K562 (cell line): ENCODE results near the gene CRADD. TPM values are rescaled to one million over a fixed set of nuclear protein-coding genes. Genes with fewer than 3 reads are reported as not detected.

Experiments used
- ATAC-seq: fragments of 200-7000 bp; cut with Tn5 transposase; 3 replicates; pipeline ENCODE4 v1.9.1; 2020; ENCODE audit warnings: moderate library complexity
- BruUV-seq: library from RNA; stranded (reverse); fragments of 400-500 nt; replicated peaks from 2 replicates; lab custom pipeline; 2021; lab: Mats Ljungman, UMichigan
- CTCF ChIA-PET: fragments of 300-600 bp; formaldehyde crosslinking; extraction: SDS; loops from one replicate; lab custom pipeline; 2021; ENCODE audit warnings: low intra/inter-chr PET ratio; lab: Yijun Ruan, JAX
- POLR2A ChIA-PET: fragments of 300-600, 350-650 bp; sonication (Branson Sonifier 250); formaldehyde crosslinking; extraction: SDS; loops from one replicate; lab custom pipeline; 2021; ENCODE audit warnings: antibody characterized with exemption, inconsistent platforms; lab: Yijun Ruan, JAX
- DNase-seq, 4 experiments: peaks; one replicate each; pipeline versions ENCODE4 v3.0.0 to v3.0.0-alpha.2; 2011 to 2018; ENCODE audit warnings: low spot score in 3 of 4, mixed read lengths in 3 of 4; ENCODE audit errors: extremely low read depth in 1 of 4
- FAIRE-seq: peaks from 2 replicates; lab custom pipeline; 2011; peaks lifted over from hg19 to GRCh38; lab: Jason Lieb, UNC
- H2AFZ ChIP-seq: 2 replicates; pipeline ENCODE4 v1.6.0; 2011; ENCODE audit warnings: low read depth, low read length, control low read depth, inconsistent platforms
- H3K27ac ChIP-seq: fragments of 200-600 bp; 3 replicates; pipeline ENCODE4 v1.8.0; 2011; ENCODE audit warnings: low read depth, mild to moderate bottlenecking, control low read depth, inconsistent platforms, low read length, moderate library complexity, mixed read lengths; ENCODE audit errors: extremely low read depth
- H3K27me3 ChIP-seq, 2 experiments: fragments of 300-600 bp in 1 of 2; 2 replicates in 1 of 2; 3 replicates in 1 of 2; pipeline versions ENCODE4 v1.6.0 to v1.8.0; 2011; ENCODE audit warnings: inconsistent platforms in 2 of 2, low read length in 2 of 2, mild to moderate bottlenecking in 1 of 2, mixed read lengths in 1 of 2, moderate library complexity in 1 of 2; ENCODE audit not compliant: control insufficient read depth in 2 of 2, insufficient read depth in 2 of 2
- H3K36me3 ChIP-seq: fragments of 300-600 bp; 3 replicates; pipeline ENCODE4 v1.8.0; 2011; ENCODE audit warnings: mild to moderate bottlenecking, low read length, inconsistent platforms; ENCODE audit not compliant: control insufficient read depth, insufficient read depth
- H3K4me1 ChIP-seq, 2 experiments: fragments of 200-600 bp in 1 of 2; replicated peaks in 1 of 2; 2 replicates in 1 of 2; 3 replicates in 1 of 2; pipeline versions ENCODE4 v1.5.1 to v1.8.0; 2011; ENCODE audit warnings: inconsistent platforms in 2 of 2, low read length in 2 of 2, mild to moderate bottlenecking in 1 of 2, mixed read lengths in 1 of 2, moderate library complexity in 1 of 2; ENCODE audit not compliant: control insufficient read depth in 2 of 2, insufficient read depth in 2 of 2
- H3K4me2 ChIP-seq: 2 replicates; pipeline ENCODE4 v1.6.1; 2011; ENCODE audit warnings: low read length, control low read depth, inconsistent platforms, mixed read lengths; ENCODE audit not compliant: insufficient read depth
- H3K4me3 ChIP-seq: fragments of 200-600 bp; sonication (generic), shearing (Covaris generic); 2 replicates; pipeline ENCODE4 v1.5.1; 2016; ENCODE audit warnings: control low read depth, inconsistent platforms
- H3K79me2 ChIP-seq: fragments of 200-600 bp; 3 replicates; pipeline ENCODE4 v1.8.0; 2011; ENCODE audit warnings: low read length, inconsistent platforms; ENCODE audit not compliant: control insufficient read depth, insufficient read depth
- H3K9ac ChIP-seq, 2 experiments: 2 replicates each; pipeline versions ENCODE4 v1.6.0 to v1.6.1; 2011; ENCODE audit warnings: low read depth in 2 of 2, low read length in 2 of 2, control low read depth in 1 of 2, inconsistent platforms in 1 of 2, mild to moderate bottlenecking in 1 of 2, mixed read lengths in 1 of 2; ENCODE audit not compliant: insufficient read depth in 1 of 2
- H3K9me1 ChIP-seq: one replicate; pipeline ENCODE4 v1.6.0; 2011; ENCODE audit warnings: inconsistent platforms, mild to moderate bottlenecking, low read length, moderate library complexity; ENCODE audit not compliant: control insufficient read depth, insufficient read depth
- H3K9me3 ChIP-seq: replicated peaks from 2 replicates; pipeline ENCODE4 v1.5.1; 2011; ENCODE audit warnings: low read depth, low read length, inconsistent platforms; ENCODE audit not compliant: control insufficient read depth, insufficient read depth
- H4K20me1 ChIP-seq: replicated peaks from 2 replicates; pipeline ENCODE4 v1.6.1; 2011; ENCODE audit warnings: low read length, inconsistent platforms, mixed read lengths; ENCODE audit not compliant: control insufficient read depth, insufficient read depth
- BDP1 ChIP-seq: IDR thresholded peaks from 3 replicates; pipeline ENCODE4 v1.6.1; 2011; ENCODE audit not compliant: insufficient read length, insufficient read depth
- FOXK1 ChIP-seq: sonication (generic); formaldehyde crosslinking; IDR thresholded peaks from 2 replicates; pipeline ENCODE4 v1.8.0; 2022; ENCODE audit warnings: missing genetic modification reagents, mild to moderate bottlenecking, borderline replicate concordance
- GABPA ChIP-seq: fragments of 200-800 bp; sonication (Bioruptor generic); conservative IDR thresholded peaks from 2 replicates; pipeline ENCODE4 v1.6.1; 2016; ENCODE audit warnings: low read depth, missing genetic modification characterization, missing compliant biosample characterization
- GATA2 ChIP-seq: sonication (generic); formaldehyde crosslinking; IDR thresholded peaks from 2 replicates; pipeline ENCODE4 v1.4.0; 2020; ENCODE audit warnings: mild to moderate bottlenecking, missing genetic modification reagents
- MYNN ChIP-seq, 2 experiments: sonication (generic); formaldehyde crosslinking in 1 of 2; IDR thresholded peaks; 2 replicates each; pipeline versions ENCODE4 v1.5.0 to v1.6.1; 2016 to 2020; ENCODE audit warnings: antibody characterized with exemption in 1 of 2, missing genetic modification reagents in 1 of 2
- NBN ChIP-seq: fragments of 450-650 bp; IDR thresholded peaks from 2 replicates; pipeline ENCODE4 v1.6.1; 2016; ENCODE audit warnings: low read depth, mild to moderate bottlenecking
- PHB2 ChIP-seq: fragments of 450-650 bp; IDR thresholded peaks from 2 replicates; pipeline ENCODE4 v1.6.1; 2017; ENCODE audit warnings: low read depth
- PYGO2 ChIP-seq: fragments of 450-650 bp; IDR thresholded peaks from 2 replicates; pipeline ENCODE4 v1.6.1; 2016; ENCODE audit warnings: mild to moderate bottlenecking, missing genetic modification characterization, moderate library complexity, missing compliant biosample characterization
- SMAD2 ChIP-seq: fragments of 150-350 bp; IDR thresholded peaks from 2 replicates; pipeline ENCODE4 v1.6.1; 2014; ENCODE audit warnings: low read depth, mild to moderate bottlenecking, low read length
- SNIP1 ChIP-seq: fragments of 450-650 bp; IDR thresholded peaks from 2 replicates; pipeline ENCODE4 v1.7.1; 2017; ENCODE audit warnings: low read depth, mild to moderate bottlenecking
- ZKSCAN8 ChIP-seq: fragments of 200-800 bp; sonication (Bioruptor generic); IDR thresholded peaks from 2 replicates; pipeline ENCODE4 v1.6.1; 2016; ENCODE audit warnings: missing genetic modification characterization, missing compliant biosample characterization
- ZNF274 ChIP-seq: IDR thresholded peaks from 2 replicates; pipeline ENCODE4 v1.6.1; 2011; ENCODE audit warnings: low read depth, mild to moderate bottlenecking, low read length, moderate library complexity, borderline replicate concordance
- ZNF347 ChIP-seq: fragments of 450-650 bp; formaldehyde crosslinking; IDR thresholded peaks from 2 replicates; pipeline ENCODE4 v1.4.0; 2020; ENCODE audit warnings: low read depth, mild to moderate bottlenecking, moderate library complexity
- ZNF41 ChIP-seq: fragments of 250-450 bp; sonication (Bioruptor Pico); conservative IDR thresholded peaks from 2 replicates; pipeline ENCODE4 v1.4.0; 2020; ENCODE audit warnings: mild to moderate bottlenecking
- WGBS: fragments of 100-300 bp; shearing (Covaris generic); methylation state at CpG from one replicate; pipeline ENCODE4 v1.1.6; 2016; ENCODE audit warnings: low coverage, mixed read lengths; ENCODE audit not compliant: insufficient coverage; ENCODE audit errors: missing lambda C conversion rate; 5-methylcytosine and 5-hydroxymethylcytosine counted together
- in situ Hi-C: fragments of 300-500 bp; cut with MboI; formaldehyde crosslinking; loops from 4 replicates; pipeline ENCODE4 v1.15.0; 2018; ENCODE audit warnings: inconsistent platforms, mixed read lengths
- intact Hi-C: fragments of 100-400 bp; cut with micrococcal nuclease; formaldehyde crosslinking; loops from 2 replicates; pipeline ENCODE4 v1.14.2; 2022
- polyA plus RNA-seq, 8 experiments: library from polyadenylated mRNA; depleted of rRNA in 4 of 8; stranded (reverse) in 5 of 8; unstranded in 3 of 8; fragments of >200 nt; fragmentation: Nextera tagmentation in 2 of 8; fragmentation: Illumina TruSeq in 1 of 8; extraction: Ambion mirVana in 2 of 8; extraction: Trizol in 1 of 8; gene quantifications; 2 replicates each; pipeline versions ENCODE4 v1.2.1 to v1.2.3, GENCODE V29; 2011 to 2014; ENCODE audit warnings: inconsistent platforms in 1 of 8, missing spikeins in 1 of 8
- total RNA-seq, 7 experiments: library from RNA; depleted of rRNA in 6 of 7; stranded (reverse); fragments of >200 nt in 6 of 7; fragmentation: Illumina TruSeq in 2 of 7; extraction: Trizol in 2 of 7; gene quantifications; 2 replicates each; pipeline versions ENCODE4 v1.2.1 to v1.2.3, GENCODE V29; 2011 to 2021; ENCODE audit warnings: low replicate concordance in 1 of 7
- TF ChIP-seq, protein P1 (sequence below): fragments of 250-450 bp; sonication (Bioruptor Pico); IDR thresholded peaks from 2 replicates; pipeline ENCODE4 v1.8.0; 2021; ENCODE audit warnings: mild to moderate bottlenecking, moderate library complexity
- TF ChIP-seq, protein P2 (sequence below): fragments of 450-650 bp; IDR thresholded peaks from one replicate; pipeline ENCODE4 v1.6.1; 2018; ENCODE audit warnings: mild to moderate bottlenecking, moderate library complexity; ENCODE audit not compliant: partially characterized antibody

The CRADD gene
- total and polyA plus RNA-seq, 9 of the 15 experiments (the other 6 are each of a cell fraction or from before 2014, with no cell fraction given): 20.5 to 41.1 (median 25.9) TPM

DNA sequence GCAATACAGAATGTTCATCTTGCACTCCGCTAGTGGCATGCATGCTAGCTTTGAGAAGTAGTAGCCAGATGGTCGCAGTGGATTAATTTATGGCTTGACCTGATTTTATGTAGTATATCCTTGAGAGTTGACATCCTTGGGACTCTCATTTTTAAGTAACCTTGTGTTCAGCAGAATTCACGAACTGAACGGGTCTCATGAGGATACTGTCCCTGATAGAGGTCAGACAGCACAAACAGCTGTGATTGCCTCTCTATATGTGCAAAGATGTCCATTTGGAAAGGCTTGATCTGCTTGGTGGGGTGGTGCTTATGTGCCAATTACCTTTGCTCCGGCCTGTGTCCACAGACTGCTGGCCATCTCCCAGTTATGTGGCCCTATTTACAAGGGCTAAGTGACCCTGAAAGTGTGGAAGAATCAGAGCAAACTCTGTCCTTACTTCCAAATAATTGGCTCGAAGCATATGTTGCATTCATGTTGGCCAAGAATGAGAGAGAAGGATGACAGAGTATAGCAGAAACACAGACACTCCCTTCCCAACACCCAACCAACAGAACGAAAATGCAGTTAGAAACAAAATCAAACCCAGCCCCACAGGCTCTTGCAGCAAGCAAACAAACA is 167.1 kb downstream of the CRADD start:
- in situ Hi-C loops (no loop called here), intact Hi-C loops (no loop called here)
- Histone ChIP-seq H2AFZ (no peak overlapping the region), H3K36me3 (peaks cover 2% of the 10 kb centered on the region; the same call in 2 of the 3 replicates), H3K79me2 (no peaks in the 10 kb centered on the region), H4K20me1 (no peaks in the 10 kb centered on the region), H3K4me2 (no peak overlapping the region), H3K4me1 (peaks cover 0 to 11% of the 10 kb centered on the region in 2 experiments; a peak in 3 of 5 replicates), H3K4me3 (no peak overlapping the region), H3K27ac (no peak overlapping the region), H3K9me1 (no peaks in the 10 kb centered on the region), H3K9ac (no peak overlapping the region), H3K27me3 (no peaks in the 10 kb centered on the region), H3K9me3 (no peaks in the 10 kb centered on the region)
- TF ChIP-seq SMAD2: no peak
- no peak for TF ChIP-seq SNIP1
- no peak for TF ChIP-seq FOXK1
- TF ChIP-seq, protein P1, sequence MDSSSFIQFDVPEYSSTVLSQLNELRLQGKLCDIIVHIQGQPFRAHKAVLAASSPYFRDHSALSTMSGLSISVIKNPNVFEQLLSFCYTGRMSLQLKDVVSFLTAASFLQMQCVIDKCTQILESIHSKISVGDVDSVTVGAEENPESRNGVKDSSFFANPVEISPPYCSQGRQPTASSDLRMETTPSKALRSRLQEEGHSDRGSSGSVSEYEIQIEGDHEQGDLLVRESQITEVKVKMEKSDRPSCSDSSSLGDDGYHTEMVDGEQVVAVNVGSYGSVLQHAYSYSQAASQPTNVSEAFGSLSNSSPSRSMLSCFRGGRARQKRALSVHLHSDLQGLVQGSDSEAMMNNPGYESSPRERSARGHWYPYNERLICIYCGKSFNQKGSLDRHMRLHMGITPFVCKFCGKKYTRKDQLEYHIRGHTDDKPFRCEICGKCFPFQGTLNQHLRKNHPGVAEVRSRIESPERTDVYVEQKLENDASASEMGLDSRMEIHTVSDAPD: no peak
- no peak for TF ChIP-seq ZKSCAN8 (CRISPR knock-in tag)
- TF ChIP-seq BDP1: no peak
- TF ChIP-seq ZNF274: no peak
- TF ChIP-seq PYGO2 (tag): no peak
- TF ChIP-seq GATA2: no peak
- no peak for TF ChIP-seq ZNF347 (CRISPR knock-in tag)
- no peak for TF ChIP-seq ZNF41 (CRISPR knock-in tag)
- TF ChIP-seq, protein P2, sequence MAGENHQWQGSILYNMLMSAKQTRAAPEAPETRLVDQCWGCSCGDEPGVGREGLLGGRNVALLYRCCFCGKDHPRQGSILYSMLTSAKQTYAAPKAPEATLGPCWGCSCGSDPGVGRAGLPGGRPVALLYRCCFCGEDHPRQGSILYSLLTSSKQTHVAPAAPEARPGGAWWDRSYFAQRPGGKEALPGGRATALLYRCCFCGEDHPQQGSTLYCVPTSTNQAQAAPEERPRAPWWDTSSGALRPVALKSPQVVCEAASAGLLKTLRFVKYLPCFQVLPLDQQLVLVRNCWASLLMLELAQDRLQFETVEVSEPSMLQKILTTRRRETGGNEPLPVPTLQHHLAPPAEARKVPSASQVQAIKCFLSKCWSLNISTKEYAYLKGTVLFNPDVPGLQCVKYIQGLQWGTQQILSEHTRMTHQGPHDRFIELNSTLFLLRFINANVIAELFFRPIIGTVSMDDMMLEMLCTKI: no peak
- no peak for TF ChIP-seq NBN
- TF ChIP-seq GABPA: no peak
- no peak for TF ChIP-seq MYNN (IDR thresholded peaks at IDR 0.05)
- TF ChIP-seq MYNN (CRISPR knock-in tag; IDR thresholded peaks at IDR 0.05): no peak
- no peak for TF ChIP-seq PHB2
- BruUV-seq: no TSS peak
- no peak for DNase-seq
- ChIA-PET CTCF (no interaction called here), POLR2A (interaction anchor here (0.7 to 1.2 kb wide), 3 partner anchors 12 to 275 kb away, joined by 3 to 4 read pairs (median 3); no protein-coding TSS in a partner anchor)
- WGBS: 61% methylated on average over 7 of the region's 7 CpGs
- FAIRE-seq: no peak
- ATAC-seq: no peak
